Neutrophil (primary cell): Measurements from ENCODE around the gene AMPD2.

Source experiments
- H3K27ac ChIP-seq: fragments of 200-600 bp; sonication (generic); 2 replicates; pipeline ENCODE4 v1.5.1; 2016; ENCODE audit warnings: mild to moderate bottlenecking, moderate library complexity
- H3K27me3 ChIP-seq: fragments of 200-600 bp; sonication (generic); 2 replicates; pipeline ENCODE4 v1.6.0; 2016; ENCODE audit warnings: mild to moderate bottlenecking
- H3K36me3 ChIP-seq: fragments of 200-600 bp; sonication (generic); 2 replicates; pipeline ENCODE4 v1.5.1; 2017
- H3K4me1 ChIP-seq, 2 experiments: fragments of 200-600 bp in 1 of 2; sonication (generic) in 1 of 2; 1 replicate in 1 of 2; 2 replicates in 1 of 2; pipeline versions ENCODE4 v1.5.1 to v1.6.1; 2013 to 2016; ENCODE audit warnings: low read depth in 1 of 2, low read length in 1 of 2, mild to moderate bottlenecking in 1 of 2, moderate library complexity in 1 of 2; ENCODE audit not compliant: control insufficient read depth in 1 of 2, insufficient read depth in 1 of 2
- H3K4me3 ChIP-seq, 2 experiments: fragments of 200-600 bp in 1 of 2; sonication (generic) in 1 of 2; 1 replicate in 1 of 2; 2 replicates in 1 of 2; pipeline ENCODE4 v1.5.1; 2013 to 2016; ENCODE audit warnings: low read depth in 1 of 2, low read length in 1 of 2, mild to moderate bottlenecking in 1 of 2, moderate library complexity in 1 of 2
- H3K9me3 ChIP-seq: fragments of 200-600 bp; sonication (generic); 2 replicates; pipeline ENCODE4 v1.5.1; 2016
- CTCF ChIP-seq: fragments of 200-600 bp; sonication (generic); IDR thresholded peaks from 2 replicates; pipeline ENCODE4 v1.5.1; 2016; ENCODE audit warnings: antibody characterized with exemption

AMPD2 gene

GRCh38 chr1:109582021-109582420, 37.6 kb upstream of the AMPD2 start:
- Histone ChIP-seq H3K4me3 (no peak overlapping the region), H3K4me1 (peaks cover 29% of the 10 kb centered on the region in 2 experiments), H3K27ac (peak overlapping the region; percentile 15), H3K9me3 (no peaks in the 10 kb centered on the region), H3K36me3 (peaks cover 90% of the 10 kb centered on the region), H3K27me3 (no peaks in the 10 kb centered on the region)
- no peak for TF ChIP-seq CTCF

- TF ChIP-seq CTCF, result no peak
- Histone ChIP-seq H3K4me1 (peaks cover 41 to 46% of the 10 kb centered on the region in 2 experiments), H3K36me3 (peaks cover 97% of the 10 kb centered on the region), H3K4me3 (no peak overlapping the region), H3K9me3 (no peaks in the 10 kb centered on the region), H3K27me3 (no peaks in the 10 kb centered on the region), H3K27ac (peak overlapping the region; percentile 73)
Measured at GRCh38 chr1:109584766-109585165, 34.9 kb upstream of the AMPD2 start.

- H3K27me3 ChIP-seq, result no peaks in the 10 kb centered on the region
- H3K36me3 ChIP-seq, result peaks cover 94% of the 10 kb centered on the region
- peak overlapping the region; percentile 73 for H3K27ac ChIP-seq
- no peak overlapping the region for H3K4me3 ChIP-seq
- TF ChIP-seq CTCF, result no peak
- H3K9me3 ChIP-seq, result no peaks in the 10 kb centered on the region
- H3K4me1 ChIP-seq, result peaks cover 44 to 59% of the 10 kb centered on the region in 2 experiments
Measured at GRCh38 chr1:109586055-109586454, 33.6 kb upstream of the AMPD2 start.

GRCh38 chr1:109589177-109589576, 30.5 kb upstream of the AMPD2 start:
- Histone ChIP-seq H3K27me3 (no peaks in the 10 kb centered on the region), H3K36me3 (peaks cover 93% of the 10 kb centered on the region), H3K27ac (peak overlapping the region; percentile 64), H3K4me1 (peaks cover 38 to 57% of the 10 kb centered on the region in 2 experiments), H3K4me3 (no peak overlapping the region), H3K9me3 (no peaks in the 10 kb centered on the region)
- no peak for TF ChIP-seq CTCF

GRCh38 chr1:109589679-109590078, 30.0 kb upstream of the AMPD2 start:
- Histone ChIP-seq H3K36me3 (peaks cover 93% of the 10 kb centered on the region), H3K9me3 (no peaks in the 10 kb centered on the region), H3K27me3 (no peaks in the 10 kb centered on the region), H3K4me3 (no peak overlapping the region), H3K27ac (peak overlapping the region; percentile 64), H3K4me1 (peaks cover 33 to 52% of the 10 kb centered on the region in 2 experiments)
- no peak for TF ChIP-seq CTCF

GRCh38 chr1:109592916-109593315, 26.7 kb upstream of the AMPD2 start:
- Histone ChIP-seq H3K4me1 (peaks cover 15 to 33% of the 10 kb centered on the region in 2 experiments), H3K9me3 (no peaks in the 10 kb centered on the region), H3K27ac (peak overlapping the region; percentile 41), H3K4me3 (no peak overlapping the region), H3K27me3 (no peaks in the 10 kb centered on the region), H3K36me3 (peaks cover 92% of the 10 kb centered on the region)
- no peak for TF ChIP-seq CTCF
